Endothelial cell of umbilical vein (primary cell): ENCODE results near the gene RFX2. TPM values are rescaled to one million over a fixed set of nuclear protein-coding genes. Genes with fewer than 3 reads are reported as not detected.

Experiments
- BruUV-seq: library from RNA; stranded (reverse); fragments of 400-500 nt; replicated peaks from 2 replicates; lab custom pipeline; 2021; lab: Mats Ljungman, UMichigan
- CTCF ChIA-PET: fragments of 300-600, 350-600 bp; sonication (Branson Sonifier 250); formaldehyde crosslinking; loops from one replicate; lab custom pipeline; 2021; ENCODE audit warnings: antibody characterized with exemption, inconsistent platforms; lab: Charles Lee
- POLR2A ChIA-PET: fragments of 300-600, 350-600 bp; sonication (Branson Sonifier 250); formaldehyde crosslinking; loops from one replicate; lab custom pipeline; 2021; ENCODE audit warnings: antibody characterized with exemption, inconsistent platforms; lab: Charles Lee
- DNase-seq: peaks from one replicate; pipeline ENCODE4 v3.0.0-alpha.2; 2011; ENCODE audit warnings: low read depth, low spot score
- FAIRE-seq: peaks from 2 replicates; lab custom pipeline; 2011; peaks lifted over from hg19 to GRCh38; lab: Jason Lieb, UNC
- H2AFZ ChIP-seq: 2 replicates; pipeline ENCODE4 v1.6.0; 2012; ENCODE audit warnings: low read depth, low read length, control low read depth, inconsistent platforms
- H3K27ac ChIP-seq: 2 replicates; pipeline ENCODE4 v1.5.1; 2011; ENCODE audit warnings: low read depth, mild to moderate bottlenecking, control low read depth, low read length, moderate library complexity; ENCODE audit not compliant: insufficient read depth
- H3K27me3 ChIP-seq, 2 experiments: 2 replicates each; pipeline versions ENCODE4 v1.6.0 to v1.6.1; 2011; ENCODE audit warnings: low read length in 2 of 2, mixed read lengths in 1 of 2; ENCODE audit not compliant: control insufficient read depth in 2 of 2, insufficient read depth in 2 of 2
- H3K36me3 ChIP-seq, 2 experiments: 2 replicates in 1 of 2; 3 replicates in 1 of 2; pipeline ENCODE4 v1.5.1; 2011; ENCODE audit warnings: low read length in 2 of 2, mild to moderate bottlenecking in 1 of 2, moderate library complexity in 1 of 2; ENCODE audit not compliant: control insufficient read depth in 2 of 2, insufficient read depth in 2 of 2; ENCODE audit errors: extremely low read depth in 1 of 2
- H3K4me1 ChIP-seq: 3 replicates; pipeline ENCODE4 v1.5.1; 2011; ENCODE audit warnings: mild to moderate bottlenecking, low read length; ENCODE audit not compliant: control insufficient read depth, insufficient read depth; ENCODE audit errors: extremely low read depth
- H3K4me2 ChIP-seq: 2 replicates; pipeline ENCODE4 v1.6.1; 2011; ENCODE audit warnings: low read length, control low read depth, mixed read lengths; ENCODE audit not compliant: insufficient read depth
- H3K4me3 ChIP-seq, 3 experiments: fragments of 200-600 bp in 1 of 3; sonication (generic), shearing (Covaris generic) in 1 of 3; replicated peaks in 1 of 3; 2 replicates each; pipeline ENCODE4 v1.5.1; 2011 to 2016; ENCODE audit warnings: control low read depth in 3 of 3, low read length in 3 of 3, mild to moderate bottlenecking in 2 of 3, inconsistent platforms in 1 of 3, low read depth in 1 of 3, moderate library complexity in 1 of 3; ENCODE audit not compliant: insufficient read depth in 1 of 3
- H3K79me2 ChIP-seq: 2 replicates; pipeline ENCODE4 v1.6.0; 2012; ENCODE audit warnings: low read length, inconsistent platforms; ENCODE audit not compliant: control insufficient read depth, insufficient read depth
- H3K9ac ChIP-seq: replicated peaks from 2 replicates; pipeline ENCODE3; 2011; ENCODE audit warnings: low read length, control low read depth; ENCODE audit not compliant: insufficient read depth; ENCODE audit errors: extremely low read depth
- H3K9me1 ChIP-seq: replicated peaks from 3 replicates; pipeline ENCODE4 v1.6.0; 2011; ENCODE audit warnings: mild to moderate bottlenecking, low read length; ENCODE audit not compliant: control insufficient read depth, insufficient read depth; ENCODE audit errors: extremely low read depth
- H3K9me3 ChIP-seq: replicated peaks from 2 replicates; pipeline ENCODE4 v1.5.1; 2012; ENCODE audit warnings: low read length, inconsistent platforms; ENCODE audit not compliant: control insufficient read depth, insufficient read depth
- H4K20me1 ChIP-seq: replicated peaks from 2 replicates; pipeline ENCODE3; 2011; ENCODE audit warnings: mild to moderate bottlenecking, low read length; ENCODE audit not compliant: control insufficient read depth, insufficient read depth; ENCODE audit errors: extremely low read depth
- EZH2 ChIP-seq: IDR thresholded peaks from 2 replicates; pipeline ENCODE4 v1.6.1; 2012; ENCODE audit warnings: borderline replicate concordance, low read depth, mild to moderate bottlenecking, moderate library complexity, low read length, inconsistent platforms; ENCODE audit not compliant: severe bottlenecking
- FOS ChIP-seq: IDR thresholded peaks from 2 replicates; pipeline ENCODE4 v1.6.1; 2011; ENCODE audit warnings: mild to moderate bottlenecking, low read length, moderate library complexity, borderline replicate concordance; ENCODE audit not compliant: insufficient read depth
- GATA2 ChIP-seq: IDR thresholded peaks from 2 replicates; pipeline ENCODE4 v1.7.0; 2011; ENCODE audit warnings: low read depth, mild to moderate bottlenecking, moderate library complexity, mixed read lengths, low read length; ENCODE audit not compliant: insufficient read length, insufficient read depth
- JUN ChIP-seq: IDR thresholded peaks from 2 replicates; pipeline ENCODE4 v1.6.1; 2011; ENCODE audit warnings: borderline replicate concordance, low read depth; ENCODE audit not compliant: insufficient read length, insufficient read depth
- MAX ChIP-seq: IDR thresholded peaks from 2 replicates; pipeline ENCODE4 v1.6.1; 2011; ENCODE audit not compliant: insufficient read depth, insufficient read length
- MYC ChIP-seq: IDR thresholded peaks from one replicate; pipeline ENCODE4 v1.6.1; 2011; ENCODE audit warnings: mild to moderate bottlenecking, low read depth, low read length
- POLR2A ChIP-seq: IDR thresholded peaks from 2 replicates; pipeline ENCODE4 v1.6.1; 2012; ENCODE audit warnings: low read depth, mild to moderate bottlenecking, control low read depth, low read length
- POLR2AphosphoS5 ChIP-seq: IDR thresholded peaks from 2 replicates; pipeline ENCODE4 v1.6.1; 2012; ENCODE audit warnings: low read depth, mild to moderate bottlenecking, control low read depth, low read length, moderate library complexity; ENCODE audit not compliant: insufficient read depth
- dilution Hi-C: fragments of 300-500 bp; cut with MboI; formaldehyde crosslinking; loops from one replicate; pipeline ENCODE4 v1.15.0; 2019; ENCODE audit warnings: low sequenced_read_pairs; ENCODE audit not compliant: extremely low pct_ligation_motif_present
- intact Hi-C: fragments of 100-400 bp; cut with micrococcal nuclease; formaldehyde crosslinking; loops from one replicate; pipeline ENCODE4 v1.10.0; 2022
- polyA plus RNA-seq, 4 experiments: library from polyadenylated mRNA; depleted of rRNA in 3 of 4; stranded (reverse) in 3 of 4; unstranded in 1 of 4; fragments of >200 nt; gene quantifications; 2 replicates each; pipeline versions ENCODE4 v1.2.1 to v1.2.3, GENCODE V29; 2011 to 2012; ENCODE audit warnings: missing spikeins in 1 of 4
- total RNA-seq: library from RNA; stranded (reverse); gene quantifications from 2 replicates; pipeline ENCODE4 v1.2.3, GENCODE V29; 2021
- TF ChIP-seq, protein P1 (sequence below), 2 donors: IDR thresholded peaks; 1 replicate in 1 of 2; 2 replicates in 1 of 2; pipeline ENCODE4 v1.5.1; 2011; ENCODE audit warnings: low read length in 2 of 2, mild to moderate bottlenecking in 2 of 2, moderate library complexity in 2 of 2, control low read depth in 1 of 2, inconsistent platforms in 1 of 2, low read depth in 1 of 2; ENCODE audit not compliant: insufficient read depth in 1 of 2; ENCODE audit errors: extremely low read depth in 1 of 2

The RFX2 gene
- total and polyA plus RNA-seq, 2 donors (not counting 3 experiments of a cell fraction or from before 2014, with no cell fraction given), result 16.1 to 19.0 TPM

GRCh38 chr19:6012426-6013170, 97.7 kb downstream of the RFX2 start:
- dilution Hi-C loops (no loop called here), intact Hi-C loops (no loop called here)
- no peak overlapping the region for H2AFZ ChIP-seq
- FAIRE-seq (no peak), DNase-seq (no peak)
- no peaks in the 10 kb centered on the region for H3K27me3 ChIP-seq
- no TSS peak for BruUV-seq
- H3K4me2 ChIP-seq, result no peak overlapping the region
- H3K9me1 ChIP-seq, result no peaks in the 10 kb centered on the region
- ChIA-PET POLR2A (interaction anchor here (1.5 kb wide), 1 partner anchor 10 kb away, joined by 6 read pairs; no protein-coding TSS in a partner anchor), CTCF (interaction anchor here (1.3 to 4.4 kb wide), 7 partner anchors 10 to 209 kb away, joined by 5 to 63 read pairs (median 8); no protein-coding TSS in a partner anchor)
- peaks cover 14% of the 10 kb centered on the region for H3K4me1 ChIP-seq
- no peaks in the 10 kb centered on the region for H4K20me1 ChIP-seq
- peaks cover 0 to 3% of the 10 kb centered on the region in 2 experiments for H3K36me3 ChIP-seq
- H3K9me3 ChIP-seq, result no peaks in the 10 kb centered on the region
- TF ChIP-seq MYC, result no peak
- TF ChIP-seq POLR2AphosphoS5, result no peak
- no peak for TF ChIP-seq JUN
- no peak for TF ChIP-seq GATA2
- TF ChIP-seq POLR2A, result no peak
- TF ChIP-seq FOS, result no peak
- TF ChIP-seq EZH2, result no peak
- no peak for TF ChIP-seq MAX
- TF ChIP-seq, protein P1, sequence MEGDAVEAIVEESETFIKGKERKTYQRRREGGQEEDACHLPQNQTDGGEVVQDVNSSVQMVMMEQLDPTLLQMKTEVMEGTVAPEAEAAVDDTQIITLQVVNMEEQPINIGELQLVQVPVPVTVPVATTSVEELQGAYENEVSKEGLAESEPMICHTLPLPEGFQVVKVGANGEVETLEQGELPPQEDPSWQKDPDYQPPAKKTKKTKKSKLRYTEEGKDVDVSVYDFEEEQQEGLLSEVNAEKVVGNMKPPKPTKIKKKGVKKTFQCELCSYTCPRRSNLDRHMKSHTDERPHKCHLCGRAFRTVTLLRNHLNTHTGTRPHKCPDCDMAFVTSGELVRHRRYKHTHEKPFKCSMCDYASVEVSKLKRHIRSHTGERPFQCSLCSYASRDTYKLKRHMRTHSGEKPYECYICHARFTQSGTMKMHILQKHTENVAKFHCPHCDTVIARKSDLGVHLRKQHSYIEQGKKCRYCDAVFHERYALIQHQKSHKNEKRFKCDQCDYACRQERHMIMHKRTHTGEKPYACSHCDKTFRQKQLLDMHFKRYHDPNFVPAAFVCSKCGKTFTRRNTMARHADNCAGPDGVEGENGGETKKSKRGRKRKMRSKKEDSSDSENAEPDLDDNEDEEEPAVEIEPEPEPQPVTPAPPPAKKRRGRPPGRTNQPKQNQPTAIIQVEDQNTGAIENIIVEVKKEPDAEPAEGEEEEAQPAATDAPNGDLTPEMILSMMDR (IDR thresholded peaks at IDR 0.05; ENCODE audit: extremely low read depth in 1 of 2, insufficient read depth in 1 of 2, low read depth in 1 of 2, low read length in 2 of 2), result no peak
- H3K9ac ChIP-seq, result no peak overlapping the region
- no peak overlapping the region for H3K4me3 ChIP-seq
- H3K79me2 ChIP-seq, result no peaks in the 10 kb centered on the region
- H3K27ac ChIP-seq, result no peak overlapping the region
